CD4-positive, alpha-beta T cell (primary cell): ENCODE data around the gene UBE2O. TPM values are rescaled to one million over a fixed set of nuclear protein-coding genes. Genes with fewer than 3 reads are reported as not detected.

ENCODE experiments used
- ATAC-seq: fragments of 200-7000 bp; cut with Tn5 transposase; one replicate; pipeline ENCODE4 v1.10.0; 2022; ENCODE audit warnings: mild to moderate bottlenecking; ENCODE audit not compliant: poor library complexity
- CTCF ChIA-PET: fragments of 350-600 bp; sonication (Branson Sonifier 250); formaldehyde crosslinking; loops from one replicate; lab custom pipeline; 2021; ENCODE audit warnings: antibody characterized with exemption, inconsistent platforms; lab: Charles Lee
- POLR2A ChIA-PET: fragments of 350-600 bp; sonication (Branson Sonifier 250); formaldehyde crosslinking; loops from one replicate; lab custom pipeline; 2021; ENCODE audit warnings: antibody characterized with exemption, inconsistent platforms; lab: Charles Lee
- DNase-seq, 14 experiments: peaks; one replicate each; pipeline ENCODE4 v3.0.0-alpha.2; 2013 to 2020; ENCODE audit warnings: mixed read lengths in 2 of 14
- H3K27ac ChIP-seq, 2 donors: one replicate each; pipeline versions ENCODE4 v1.5.1 to v1.7.0; 2013; ENCODE audit warnings: low read length in 2 of 2, low read depth in 1 of 2, mild to moderate bottlenecking in 1 of 2
- H3K27me3 ChIP-seq, 2 experiments: 1 replicate in 1 of 2; 2 replicates in 1 of 2; pipeline versions ENCODE4 v1.6.1 to v1.7.0; 2013; ENCODE audit warnings: low read length in 2 of 2, control low read depth in 1 of 2, mild to moderate bottlenecking in 1 of 2, moderate library complexity in 1 of 2; ENCODE audit not compliant: insufficient read depth in 2 of 2, control insufficient read depth in 1 of 2
- H3K36me3 ChIP-seq: one replicate; pipeline ENCODE4 v1.6.1; 2013; ENCODE audit warnings: low read length, control low read depth; ENCODE audit not compliant: insufficient read depth
- H3K4me1 ChIP-seq: one replicate; pipeline ENCODE4 v1.6.1; 2013; ENCODE audit warnings: low read length, control low read depth; ENCODE audit not compliant: insufficient read depth
- H3K4me3 ChIP-seq: one replicate; pipeline ENCODE4 v1.5.1; 2013; ENCODE audit warnings: mild to moderate bottlenecking, low read length, moderate library complexity
- H3K9me3 ChIP-seq, 2 experiments: 1 replicate in 1 of 2; 2 replicates in 1 of 2; pipeline versions ENCODE4 v1.6.1 to v1.7.0; 2013; ENCODE audit warnings: low read length in 2 of 2, mild to moderate bottlenecking in 2 of 2, control low read depth in 1 of 2, moderate library complexity in 1 of 2; ENCODE audit not compliant: control insufficient read depth in 1 of 2, insufficient read depth in 1 of 2
- H3K27ac Mint-ChIP-seq: one replicate; pipeline ENCODE4 v1.8.0; 2020; ENCODE audit warnings: mixed read lengths
- H3K27me3 Mint-ChIP-seq: one replicate; pipeline ENCODE4 v1.8.0; 2021; ENCODE audit warnings: mixed read lengths
- H3K36me3 Mint-ChIP-seq: one replicate; pipeline ENCODE4 v1.8.0; 2021; ENCODE audit warnings: low read depth, mixed read lengths
- H3K4me1 Mint-ChIP-seq: one replicate; pipeline ENCODE4 v1.8.0; 2021; ENCODE audit warnings: low read depth, mixed read lengths
- H3K4me3 Mint-ChIP-seq: one replicate; pipeline ENCODE4 v1.8.0; 2020; ENCODE audit warnings: mild to moderate bottlenecking, mixed read lengths
- H3K9me3 Mint-ChIP-seq: one replicate; pipeline ENCODE4 v1.8.0; 2020; ENCODE audit warnings: mixed read lengths
- CTCF ChIP-seq: fragments of 200-600 bp; IDR thresholded peaks from one replicate; pipeline ENCODE4 v1.8.0; 2022; ENCODE audit warnings: antibody characterized with exemption, mild to moderate bottlenecking
- intact Hi-C, 2 experiments: fragments of 100-400 bp; cut with DNase I in 1 of 2; cut with micrococcal nuclease in 1 of 2; formaldehyde crosslinking; loops; one replicate each; pipeline versions ENCODE4 v1.15.1 to v1.9.0; 2023 to 2025; cut with DNase I, micrococcal nuclease
- total RNA-seq, 174 experiments: library from RNA in 2 of 174; stranded (reverse) in 2 of 174; gene quantifications; one replicate each; pipeline ENCODE4 v1.2.3 and lab custom pipeline; 2021 to 2026

The UBE2O gene
- total RNA-seq, 2 experiments from 2014 or later, result 22.7 to 25.1 TPM

- Histone ChIP-seq H3K27ac (no peak overlapping the region), H3K36me3 (no peaks in the 10 kb centered on the region), H3K4me3 (no peak overlapping the region), H3K27me3 (no peaks in the 10 kb centered on the region), H3K9me3 (no peaks in the 10 kb centered on the region), H3K4me1 (peaks cover 29% of the 10 kb centered on the region)
- intact Hi-C loops, result no loop called here
- Mint-ChIP-seq H3K4me3 (no peak overlapping the region), H3K9me3 (no peaks in the 10 kb centered on the region), H3K36me3 (peaks cover 4% of the 10 kb centered on the region), H3K27ac (no peak overlapping the region), H3K27me3 (no peaks in the 10 kb centered on the region), H3K4me1 (peaks cover 81% of the 10 kb centered on the region)
- ATAC-seq (no peak), DNase-seq (no peak)
- ChIA-PET CTCF (interaction anchor here (1.0 kb wide), 1 partner anchor 10 kb away, joined by 3 read pairs; no protein-coding TSS in a partner anchor), POLR2A (no interaction called here)
- TF ChIP-seq CTCF, result no peak
Observed at GRCh38 chr17:76445697-76446448, 7.1 kb downstream of the UBE2O start.

- H3K27ac Mint-ChIP-seq, result no peak overlapping the region
Observed at GRCh38 chr17:76444518-76445311, 8.2 kb downstream of the UBE2O start.

More at GRCh38 chr17:76444518-76445311, 8.2 kb downstream of the UBE2O start:
- intact Hi-C loops, result no loop called here
- ATAC-seq, result no peak
- Histone ChIP-seq H3K27me3 (no peaks in the 10 kb centered on the region), H3K27ac (no peak overlapping the region), H3K4me3 (no peak overlapping the region), H3K9me3 (no peaks in the 10 kb centered on the region), H3K36me3 (no peaks in the 10 kb centered on the region), H3K4me1 (peaks cover 24% of the 10 kb centered on the region)
- no peaks in the 10 kb centered on the region for H3K27me3 Mint-ChIP-seq
- no peak overlapping the region for H3K4me3 Mint-ChIP-seq
- no peaks in the 10 kb centered on the region for H3K9me3 Mint-ChIP-seq
- TF ChIP-seq CTCF, result no peak
- H3K4me1 Mint-ChIP-seq, result peaks cover 74% of the 10 kb centered on the region
- no peaks in the 10 kb centered on the region for H3K36me3 Mint-ChIP-seq
- no peak for DNase-seq
- POLR2A ChIA-PET, result no interaction called here
- CTCF ChIA-PET, result interaction anchor here (1.0 kb wide), 1 partner anchor 11 kb away, joined by 3 read pairs; no protein-coding TSS in a partner anchor
